Gastrocnemius medialis (tissue), 4 donors: ENCODE data around the gene SEC24C.
"Not testable (repeated sequence)": the region's sequence is repeated elsewhere in the genome, so short reads cannot be mapped to it uniquely, and the experiment has no call there.

Source experiments
- POLR2A ChIP-seq, 2 donors: fragments of 450-650 bp; IDR thresholded peaks; one replicate each; pipeline ENCODE4 v1.6.1; 2017; ENCODE audit warnings: antibody characterized with exemption in 2 of 2, mild to moderate bottlenecking in 2 of 2, moderate library complexity in 2 of 2
- TF ChIP-seq, protein P1 (sequence below), 5 experiments: fragments of 450-650 bp in 3 of 5; fragments of 200-600 bp in 2 of 5; sonication (generic) in 2 of 5; IDR thresholded peaks in 4 of 5; conservative IDR thresholded peaks in 1 of 5; 1 replicate in 4 of 5; 2 replicates in 1 of 5; pipeline ENCODE4 v1.5.1; 2016 to 2019; ENCODE audit warnings: antibody characterized with exemption in 5 of 5, mild to moderate bottlenecking in 3 of 5, moderate library complexity in 3 of 5

DNA sequence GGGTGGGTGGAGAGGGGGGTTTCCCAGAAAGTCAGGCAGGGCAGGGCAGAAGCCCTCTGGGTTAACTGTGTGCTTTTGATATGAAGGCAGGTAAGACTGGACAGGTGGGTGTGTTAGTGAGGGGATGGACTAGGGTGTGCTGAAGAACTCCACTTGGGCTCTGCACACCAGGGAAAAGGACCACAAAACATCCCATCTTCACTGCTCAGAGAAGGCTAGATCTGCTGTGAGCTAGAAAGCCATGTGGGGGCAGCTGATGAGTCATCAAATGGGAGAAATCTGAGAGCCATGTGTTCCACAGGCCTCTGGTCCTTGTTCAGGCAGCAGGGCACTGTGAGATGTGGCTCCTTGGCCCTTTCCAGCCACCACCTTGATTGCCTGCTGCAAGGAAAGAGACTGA is 36.5 kb upstream of the SEC24C start:
- TF ChIP-seq, protein P1, sequence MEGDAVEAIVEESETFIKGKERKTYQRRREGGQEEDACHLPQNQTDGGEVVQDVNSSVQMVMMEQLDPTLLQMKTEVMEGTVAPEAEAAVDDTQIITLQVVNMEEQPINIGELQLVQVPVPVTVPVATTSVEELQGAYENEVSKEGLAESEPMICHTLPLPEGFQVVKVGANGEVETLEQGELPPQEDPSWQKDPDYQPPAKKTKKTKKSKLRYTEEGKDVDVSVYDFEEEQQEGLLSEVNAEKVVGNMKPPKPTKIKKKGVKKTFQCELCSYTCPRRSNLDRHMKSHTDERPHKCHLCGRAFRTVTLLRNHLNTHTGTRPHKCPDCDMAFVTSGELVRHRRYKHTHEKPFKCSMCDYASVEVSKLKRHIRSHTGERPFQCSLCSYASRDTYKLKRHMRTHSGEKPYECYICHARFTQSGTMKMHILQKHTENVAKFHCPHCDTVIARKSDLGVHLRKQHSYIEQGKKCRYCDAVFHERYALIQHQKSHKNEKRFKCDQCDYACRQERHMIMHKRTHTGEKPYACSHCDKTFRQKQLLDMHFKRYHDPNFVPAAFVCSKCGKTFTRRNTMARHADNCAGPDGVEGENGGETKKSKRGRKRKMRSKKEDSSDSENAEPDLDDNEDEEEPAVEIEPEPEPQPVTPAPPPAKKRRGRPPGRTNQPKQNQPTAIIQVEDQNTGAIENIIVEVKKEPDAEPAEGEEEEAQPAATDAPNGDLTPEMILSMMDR (IDR thresholded peaks at IDR 0.05 in 4 of 5, conservative IDR thresholded peaks at IDR 0.05 in 1 of 5), result not testable (repeated sequence)
- TF ChIP-seq POLR2A (IDR thresholded peaks at IDR 0.05), result not testable (repeated sequence)
